ELR (cell line): ENCODE results near the gene LHFPL4.
"Not testable (repeated sequence)": the region's sequence is repeated elsewhere in the genome, so short reads cannot be mapped to it uniquely, and the experiment has no call there.

Source experiments
- DNase-seq: peaks from one replicate; pipeline ENCODE4 v3.0.0-alpha.2; 2015; ENCODE audit warnings: low read depth

LHFPL4 gene

DNA sequence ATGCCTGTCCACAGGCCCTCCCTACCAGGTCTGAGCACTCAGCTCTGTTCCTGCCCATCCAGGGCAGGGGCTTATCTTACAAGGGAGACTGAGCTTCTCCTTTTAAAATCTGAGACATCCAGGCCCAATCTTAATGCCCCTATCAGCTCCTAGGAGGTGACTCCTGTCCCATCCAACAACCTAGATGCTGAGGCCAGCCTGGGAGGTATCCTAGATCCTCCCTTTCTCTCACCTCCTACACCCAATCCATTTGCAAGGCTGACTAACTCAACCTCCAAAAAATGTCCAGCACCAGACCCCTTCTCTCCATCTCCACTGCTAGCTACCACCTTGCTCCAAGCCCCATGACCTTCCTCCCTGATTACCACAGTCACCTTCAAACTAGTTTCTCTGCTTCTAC is 17.4 kb downstream of the LHFPL4 start:
- no peak for DNase-seq

DNA sequence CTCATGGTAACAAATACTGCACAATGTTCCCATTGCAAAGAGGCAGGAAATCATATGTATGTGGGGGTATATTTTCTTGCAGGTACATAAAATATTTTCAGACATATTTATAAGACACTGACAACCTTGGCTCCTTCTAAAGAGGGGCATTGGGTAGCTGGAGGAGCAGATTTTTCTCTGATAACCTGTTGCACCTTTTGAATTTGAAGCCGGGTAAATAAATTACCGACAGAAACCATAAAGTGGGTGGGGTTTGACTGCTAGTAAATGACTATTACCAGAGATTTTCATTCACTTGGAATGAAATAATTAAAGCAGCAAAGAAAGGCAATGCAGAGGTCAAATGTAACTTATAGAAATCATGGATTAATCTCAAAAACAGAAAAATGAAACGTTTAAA is 19.2 kb downstream of the LHFPL4 start:
- no peak for DNase-seq

DNA sequence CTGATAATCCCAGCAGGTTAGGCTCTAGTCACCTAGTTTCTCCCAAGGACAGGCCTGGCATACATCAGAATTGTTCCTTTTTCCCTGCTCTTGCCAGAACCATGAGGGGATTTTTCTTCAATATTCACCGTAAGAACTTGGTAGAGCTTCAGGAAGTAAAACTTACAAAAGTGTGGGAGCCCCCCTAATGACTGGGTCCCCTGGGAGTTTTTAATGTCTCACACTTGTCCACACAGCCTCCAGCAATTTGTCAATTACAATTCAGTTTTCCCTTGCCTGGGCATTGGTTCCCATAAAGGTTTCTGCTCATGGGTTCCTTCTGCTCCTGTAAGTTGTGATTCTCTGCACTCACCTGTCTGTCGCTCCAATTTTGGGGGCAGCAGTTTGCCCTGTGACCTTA is 28.5 kb downstream of the LHFPL4 start:
- no peak for DNase-seq

DNA sequence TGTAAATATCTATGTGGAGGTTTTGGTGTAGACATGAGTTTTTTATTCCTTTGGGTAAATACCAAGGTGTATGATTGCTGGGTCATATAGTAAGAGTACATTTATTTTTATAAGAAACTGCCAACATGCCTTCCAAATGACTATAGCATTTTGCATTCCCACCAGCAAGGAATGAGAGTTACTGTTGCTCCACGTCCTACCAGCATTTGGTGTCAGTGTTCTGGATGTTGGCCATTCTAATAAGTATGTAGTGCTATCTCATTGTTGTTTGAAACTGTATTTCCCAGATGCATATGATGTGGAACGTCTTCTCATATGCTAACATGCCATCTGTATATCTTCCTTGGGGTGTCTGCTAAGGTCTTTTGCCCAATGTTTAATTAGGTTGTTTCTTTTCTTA is 38.7 kb downstream of the LHFPL4 start:
- no peak for DNase-seq

DNA sequence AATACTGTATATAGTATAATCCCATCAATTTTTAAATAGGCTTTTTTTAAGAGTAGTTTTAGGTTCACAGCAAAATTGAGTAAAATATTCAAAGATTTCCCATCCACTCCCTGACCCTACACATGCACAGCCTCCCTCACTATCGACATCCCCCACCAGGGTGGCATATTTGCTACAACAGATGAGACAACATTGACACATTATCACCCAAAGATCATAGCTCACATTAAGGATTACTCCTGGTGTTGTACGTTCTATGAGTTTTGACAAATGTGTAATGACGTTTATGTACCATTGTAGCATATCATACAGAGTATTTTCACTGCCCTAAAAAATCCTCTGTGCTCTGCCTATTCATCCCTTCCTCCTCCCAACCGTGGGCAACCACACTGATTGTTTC is 39.3 kb downstream of the LHFPL4 start:
- DNase-seq, result no peak

DNA sequence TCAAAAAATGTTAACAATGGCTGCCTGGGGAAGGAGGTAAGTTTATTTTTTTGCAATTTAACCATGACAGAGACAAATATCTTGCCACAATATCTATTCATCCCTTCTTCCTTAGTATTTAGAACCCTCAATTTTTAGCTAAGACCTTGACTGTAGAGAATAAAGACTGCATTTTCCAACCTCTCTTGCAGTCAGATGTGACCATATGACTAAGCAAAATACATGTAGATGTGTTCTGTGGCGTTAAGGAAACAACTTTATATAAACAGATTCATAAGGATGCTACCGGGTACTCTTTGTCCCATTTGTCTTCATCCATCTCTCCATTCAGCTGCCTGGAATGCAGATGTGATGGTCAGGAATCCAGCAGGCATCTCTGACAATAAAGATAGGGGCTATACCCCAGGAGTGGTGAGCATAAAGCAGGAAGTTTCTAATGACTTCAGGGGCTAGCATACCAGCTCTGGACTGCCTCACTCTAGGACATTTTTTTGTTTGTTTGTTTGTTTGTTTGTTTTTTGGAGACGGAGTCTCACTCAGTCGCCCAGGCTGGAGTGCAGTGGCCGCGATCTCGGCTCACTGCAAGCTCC is 41.1 kb downstream of the LHFPL4 start:
- no peak for DNase-seq

DNA sequence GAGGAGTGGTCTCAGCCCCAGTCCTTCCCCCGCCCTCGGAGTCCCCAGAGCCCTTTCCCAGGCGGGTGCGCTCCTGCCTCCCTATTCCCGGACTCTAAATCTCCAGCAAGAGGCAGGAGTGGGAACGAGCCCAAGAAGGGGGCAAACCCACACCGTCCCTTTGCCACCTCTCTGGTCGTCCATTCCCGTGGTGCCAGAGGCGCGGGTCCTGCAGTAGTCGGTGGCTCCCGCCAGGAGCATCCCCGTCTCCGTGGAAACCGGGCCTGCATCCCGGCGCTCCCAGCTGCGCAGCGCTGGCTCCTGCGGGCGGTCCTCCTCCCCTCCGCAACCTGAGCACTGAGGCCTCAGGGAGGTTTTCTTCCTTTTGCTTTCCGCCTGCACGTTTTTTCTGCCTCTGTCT is 44.8 kb downstream of the LHFPL4 start:
- peak; percentile 12 for DNase-seq

DNA sequence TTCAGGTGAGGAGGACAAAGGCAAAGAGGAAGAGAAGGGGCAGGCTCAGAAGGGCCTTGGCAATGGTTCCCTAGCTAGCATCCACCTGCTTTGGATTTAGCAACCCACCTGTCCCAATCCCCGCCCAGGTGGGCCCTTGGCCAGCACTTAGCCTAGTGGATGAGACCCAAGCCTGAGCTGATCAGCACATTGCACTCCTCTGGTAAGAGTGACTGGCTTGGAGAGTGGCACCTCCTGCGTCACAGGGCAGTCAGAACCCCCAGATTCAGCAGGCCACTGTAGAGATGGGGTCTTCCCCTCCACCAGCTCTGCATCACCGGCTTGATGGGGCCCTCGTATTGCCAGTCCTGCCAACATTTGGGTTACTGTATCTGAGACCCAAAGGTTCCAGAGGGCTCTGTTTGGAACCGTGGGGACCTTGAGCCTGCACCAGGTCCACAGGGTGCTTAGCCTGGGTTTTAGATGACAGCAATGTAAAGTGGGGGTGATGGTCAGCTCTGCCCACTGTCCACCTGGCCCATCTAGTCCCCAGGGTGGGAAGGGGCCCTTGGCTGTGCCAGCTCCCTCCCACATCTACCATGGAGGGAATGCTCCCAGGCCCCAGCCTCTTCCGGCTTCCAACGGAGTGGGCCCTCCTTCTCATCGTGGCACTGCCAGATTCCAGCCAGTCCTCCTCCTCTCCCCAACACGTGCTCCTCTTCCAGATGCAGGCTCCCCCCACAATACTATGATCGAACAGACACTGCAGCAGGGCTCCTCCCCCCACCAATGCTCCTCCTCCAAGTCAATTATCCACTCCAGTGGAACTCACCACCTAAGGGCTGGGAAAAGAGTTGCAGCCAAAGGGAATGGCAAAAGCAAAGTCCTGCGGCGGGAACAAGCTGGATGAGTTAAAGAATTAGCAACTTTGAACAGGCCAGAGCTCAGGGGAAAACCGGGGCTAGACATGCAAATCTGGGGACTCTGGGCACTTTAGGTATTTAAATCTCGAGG is 45.7 kb downstream of the LHFPL4 start:
- DNase-seq, result no peak

DNA sequence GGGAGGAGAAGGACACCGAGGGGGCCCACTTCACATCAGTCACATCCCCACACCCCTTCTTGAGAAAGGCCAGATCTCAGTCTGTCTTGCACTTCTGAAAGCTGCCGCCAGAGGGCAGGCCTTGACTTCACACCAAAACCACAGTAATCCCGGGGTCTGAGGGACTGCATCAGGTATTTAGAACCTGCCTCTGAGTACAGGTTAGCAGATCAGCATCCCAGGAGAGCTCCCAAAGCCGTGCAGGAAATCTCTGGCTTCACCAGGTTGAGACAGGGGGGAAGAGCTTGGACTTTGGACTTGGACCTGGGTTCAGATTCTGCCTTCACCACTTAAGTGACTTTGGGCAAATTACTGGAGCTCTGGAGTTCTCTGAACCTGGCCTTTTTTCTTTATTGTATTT is 50.3 kb downstream of the LHFPL4 start:
- peak; percentile 69 for DNase-seq

DNA sequence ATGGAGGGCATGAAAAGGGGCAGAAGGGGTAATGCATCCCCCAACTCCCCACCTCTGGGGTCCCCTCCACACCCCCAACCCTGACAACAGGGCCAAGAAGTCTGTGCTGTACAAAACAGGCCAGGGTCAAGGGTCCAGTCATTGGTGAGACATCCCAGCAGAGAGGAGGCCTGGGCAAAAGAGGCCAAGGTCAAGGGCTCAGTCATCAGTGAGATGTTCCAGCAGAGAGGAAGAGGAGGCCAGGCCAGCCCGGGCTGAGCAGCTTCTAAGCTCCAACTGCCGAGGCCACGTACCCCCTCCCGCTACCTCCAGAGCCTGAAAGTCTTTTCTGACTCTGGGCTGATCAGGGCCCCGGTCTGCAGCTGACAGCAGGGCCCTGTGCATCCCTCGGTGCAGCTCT is 52.4 kb downstream of the LHFPL4 start:
- peak; percentile 13 for DNase-seq

DNA sequence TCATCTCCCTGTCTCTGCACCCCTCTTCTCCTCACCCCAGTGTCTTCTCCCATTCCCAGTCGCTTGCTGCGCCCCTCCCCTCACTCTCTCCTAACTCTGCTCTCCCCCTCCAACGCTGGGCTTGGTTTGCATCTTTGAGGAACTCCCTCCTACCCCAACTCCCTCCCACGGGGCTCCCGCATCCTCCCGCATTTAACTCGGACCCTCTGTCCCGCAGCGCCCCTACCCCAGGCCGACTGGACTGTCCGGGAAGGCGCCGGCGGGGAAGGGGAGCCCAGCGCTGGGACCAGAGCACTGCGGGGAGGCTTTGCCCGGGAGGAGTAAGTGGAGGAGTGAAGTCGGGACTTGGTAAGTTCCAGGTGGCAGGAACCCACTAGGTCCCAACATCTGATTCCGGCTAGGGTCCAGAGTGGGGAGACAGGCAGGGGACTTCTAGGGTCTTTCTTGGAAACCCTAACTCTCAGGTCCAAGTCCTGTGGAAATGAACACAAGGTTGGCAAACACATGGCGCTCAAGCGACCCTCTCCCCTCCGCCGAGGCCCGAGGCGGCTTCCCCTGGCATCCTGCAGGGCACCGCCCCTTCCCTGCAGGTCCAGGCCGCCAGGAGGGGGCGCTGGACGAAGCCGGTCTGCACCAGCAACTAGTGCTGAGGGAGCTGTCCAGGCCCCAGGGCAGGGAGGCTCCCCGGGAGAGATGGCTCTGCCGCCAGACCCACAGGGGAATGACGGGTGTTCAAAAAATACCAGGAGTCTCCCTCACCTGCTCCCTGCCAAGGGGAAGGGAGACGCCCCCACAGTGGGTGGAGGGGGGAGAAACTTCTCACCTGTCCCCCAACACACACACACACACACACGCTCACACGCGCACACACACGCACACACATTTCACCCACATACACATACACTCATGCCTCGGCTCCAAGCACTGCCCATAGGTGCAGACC is 53.2 kb downstream of the LHFPL4 start:
- peak; percentile 75 for DNase-seq

DNA sequence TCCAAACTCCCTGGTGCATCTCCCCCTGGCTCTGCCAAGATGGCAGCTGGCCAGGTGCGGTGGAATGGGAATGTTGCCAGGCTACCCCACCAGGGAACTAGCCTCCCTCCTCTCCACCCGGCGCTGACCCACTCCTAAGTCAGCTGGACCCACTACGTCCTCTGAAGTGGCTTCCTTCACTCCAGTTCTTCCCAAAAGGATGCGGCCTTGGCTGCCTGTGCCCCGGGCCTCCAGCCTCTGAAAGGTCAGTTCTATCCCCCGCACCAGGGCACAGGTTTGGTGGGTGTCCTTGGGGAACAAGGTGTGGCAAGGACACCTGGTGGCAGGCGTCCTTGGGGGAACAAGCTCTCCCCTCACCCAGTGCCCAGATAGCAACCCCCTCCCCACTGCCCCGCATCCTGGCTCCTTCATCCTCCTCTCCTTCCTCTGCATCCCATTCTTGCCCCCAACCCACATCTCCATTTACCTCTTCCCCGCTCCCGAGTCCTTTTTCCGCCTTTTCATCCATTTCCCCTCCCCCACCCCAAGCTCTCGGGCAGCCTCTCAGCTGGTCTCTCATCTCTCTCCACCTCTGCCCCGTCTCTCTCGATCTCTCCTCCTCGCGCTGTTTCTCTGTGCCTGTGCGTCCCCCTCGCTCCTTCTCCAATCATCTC is 54.0 kb downstream of the LHFPL4 start:
- no peak for DNase-seq

DNA sequence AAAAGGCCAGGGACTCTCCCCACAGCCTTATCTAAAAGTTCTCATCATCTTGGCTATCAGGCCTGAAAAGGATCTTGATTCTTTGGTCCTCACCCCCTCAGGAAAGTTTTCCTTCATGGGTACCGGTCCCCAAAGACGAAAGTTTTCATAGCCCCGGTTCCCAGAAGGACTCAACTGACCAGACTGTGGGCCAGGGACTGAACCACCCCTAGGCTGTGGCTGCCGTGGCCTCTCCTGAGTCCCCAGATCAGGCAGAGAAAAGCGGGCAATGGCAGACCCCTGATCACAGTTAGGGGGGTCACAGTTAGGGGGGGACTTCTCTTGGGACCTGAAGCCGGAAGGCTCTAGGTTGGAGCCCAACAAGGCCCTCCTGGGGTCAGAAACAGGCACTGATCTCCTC is 54.8 kb downstream of the LHFPL4 start:
- DNase-seq, result no peak

DNA sequence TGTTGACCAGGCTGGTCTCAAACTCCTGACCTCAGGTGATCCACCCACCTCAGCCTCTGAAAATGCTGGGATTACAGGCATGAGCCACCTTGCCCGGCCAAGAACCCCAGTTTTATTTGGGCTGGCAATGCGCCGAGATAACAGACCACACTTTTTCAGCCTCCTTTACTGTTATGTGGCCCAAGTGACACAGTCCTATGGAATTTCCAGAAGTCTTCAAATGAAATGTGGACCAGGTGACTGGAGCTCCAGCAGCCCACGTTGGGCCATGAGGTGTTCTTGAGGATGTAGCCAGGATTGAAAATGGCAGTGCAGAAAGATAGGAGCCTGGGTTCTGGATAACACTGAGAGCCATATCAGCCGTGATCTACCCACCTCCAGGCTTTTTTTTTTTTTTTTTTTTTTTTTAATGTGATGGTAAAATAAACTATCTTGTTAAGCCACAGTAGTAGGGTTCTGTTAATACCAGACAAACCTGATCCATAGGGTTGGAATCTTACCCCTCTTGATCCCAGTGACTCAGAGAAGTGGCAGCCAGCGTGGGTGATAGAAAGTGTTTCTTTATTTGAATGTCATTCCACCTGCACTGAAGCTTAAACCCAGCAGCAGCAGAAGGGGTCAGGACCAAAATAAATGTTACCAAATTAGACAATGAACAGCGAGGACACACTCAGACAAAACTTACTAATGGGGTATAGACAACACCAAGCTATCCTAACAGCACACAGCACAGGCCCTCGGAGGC is 55.6 kb downstream of the LHFPL4 start:
- peak; percentile 70 for DNase-seq

DNA sequence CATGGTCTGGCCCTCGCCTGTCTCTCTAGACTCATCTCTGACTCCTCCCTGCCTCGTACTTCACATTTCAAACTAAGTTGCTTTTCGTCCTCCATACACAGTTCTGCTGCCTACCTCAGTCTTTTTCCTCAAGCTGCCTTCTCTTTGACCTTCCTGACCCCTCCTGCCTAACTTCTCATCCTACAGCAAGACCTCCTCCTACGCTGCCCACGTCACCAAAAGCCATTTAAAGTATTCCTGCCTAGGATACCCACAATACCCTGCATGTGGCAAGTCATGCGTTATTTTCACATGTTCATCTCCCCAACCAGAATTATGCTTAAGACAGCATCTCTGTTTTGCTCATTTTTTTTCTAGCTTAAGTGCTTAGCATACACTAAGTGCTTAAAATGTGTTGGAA is 56.7 kb downstream of the LHFPL4 start:
- no peak for DNase-seq

DNA sequence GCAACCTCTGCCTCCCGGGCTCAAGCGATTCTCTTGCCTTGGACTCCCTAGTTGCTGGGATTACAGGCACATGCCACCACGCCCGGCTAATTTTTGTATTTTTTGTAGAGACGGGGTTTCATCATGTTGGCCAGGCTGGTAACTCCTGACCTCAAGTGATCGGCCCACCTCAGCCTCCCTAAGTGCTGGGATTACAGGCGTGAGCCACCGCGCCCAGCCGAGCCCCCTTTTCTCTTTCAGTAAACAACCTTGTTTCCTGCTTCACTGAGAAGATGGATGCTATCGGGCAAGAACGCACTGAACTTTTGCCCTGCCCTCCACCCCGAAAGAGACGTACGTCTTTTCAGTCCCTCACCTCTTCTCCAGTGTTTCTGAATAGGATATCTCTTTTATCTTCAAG is 59.6 kb downstream of the LHFPL4 start:
- DNase-seq, result not testable (repeated sequence)

DNA sequence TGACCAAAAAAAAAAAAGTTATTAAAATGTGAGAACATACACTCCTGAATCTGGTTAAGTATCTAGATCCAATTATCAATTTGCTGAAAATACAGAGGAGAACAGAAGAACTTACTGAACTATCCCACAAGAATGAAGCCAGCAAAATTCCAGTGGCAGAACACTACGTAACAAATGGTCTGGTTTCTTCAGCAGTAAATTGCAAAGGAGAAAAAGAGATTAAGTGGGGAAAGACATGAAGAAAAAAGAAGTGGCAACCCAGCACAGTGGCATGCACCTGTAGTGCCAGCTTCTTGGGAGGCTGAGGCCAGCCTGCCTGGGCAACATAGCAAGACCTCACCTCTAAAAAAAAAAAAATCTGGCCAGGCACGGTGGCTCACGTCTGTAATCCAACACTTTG is 62.1 kb downstream of the LHFPL4 start:
- no peak for DNase-seq

DNA sequence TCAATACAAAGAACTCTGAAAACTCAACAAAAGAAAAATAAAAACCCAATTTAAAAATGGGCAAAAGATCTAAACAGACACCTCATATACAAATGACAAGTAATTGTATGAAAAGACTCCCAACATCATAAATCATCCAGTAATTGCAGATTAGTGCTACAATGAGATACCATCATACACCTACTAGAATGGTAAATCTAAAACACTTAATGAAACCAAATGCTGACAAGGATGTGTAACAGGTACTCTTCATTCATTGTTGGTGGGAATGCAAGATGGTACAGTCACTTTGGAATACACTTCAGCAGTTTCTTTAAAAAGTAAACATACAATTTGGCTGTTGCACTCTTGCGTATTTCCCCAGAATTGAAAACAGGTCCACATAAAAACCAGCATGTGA is 68.4 kb downstream of the LHFPL4 start:
- DNase-seq, result no peak

DNA sequence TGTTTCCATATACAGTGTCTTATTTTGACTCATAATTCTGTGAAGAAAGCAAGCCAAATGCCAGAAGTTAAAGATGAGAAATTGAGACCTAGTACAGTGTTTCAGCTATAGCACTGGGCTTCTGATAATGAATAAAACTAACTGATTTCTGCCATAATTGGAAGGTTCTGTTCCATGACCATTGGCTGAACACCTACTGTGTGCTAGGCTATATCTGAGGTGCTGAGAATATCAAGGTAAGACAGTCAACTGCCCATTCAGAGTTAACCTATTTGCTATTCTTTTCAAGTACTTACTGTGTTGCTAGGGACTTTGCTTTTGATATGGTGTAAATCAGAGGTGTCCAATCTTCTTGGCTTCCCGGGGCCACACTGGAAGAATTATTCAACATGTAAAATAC is 73.4 kb downstream of the LHFPL4 start:
- no peak for DNase-seq

DNA sequence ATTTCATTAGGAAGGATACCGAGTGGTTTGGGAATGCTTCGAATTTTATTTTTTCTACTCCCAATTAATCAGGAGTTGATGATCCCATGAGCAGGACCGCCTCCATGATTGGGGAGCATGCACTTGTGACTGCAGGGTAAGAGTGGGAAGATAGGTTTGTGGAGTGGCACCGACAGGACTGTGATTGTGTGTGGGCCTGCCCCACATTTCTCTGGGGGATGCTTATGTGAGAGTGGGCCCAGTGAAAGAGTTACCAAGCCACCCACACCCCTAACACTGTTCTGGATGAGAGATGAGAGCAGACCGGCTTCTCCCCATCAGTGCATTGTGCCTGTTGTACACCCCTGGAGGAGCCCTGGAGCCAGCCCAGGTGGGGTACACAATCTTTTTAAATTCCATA is 76.7 kb downstream of the LHFPL4 start:
- DNase-seq, result no peak

DNA sequence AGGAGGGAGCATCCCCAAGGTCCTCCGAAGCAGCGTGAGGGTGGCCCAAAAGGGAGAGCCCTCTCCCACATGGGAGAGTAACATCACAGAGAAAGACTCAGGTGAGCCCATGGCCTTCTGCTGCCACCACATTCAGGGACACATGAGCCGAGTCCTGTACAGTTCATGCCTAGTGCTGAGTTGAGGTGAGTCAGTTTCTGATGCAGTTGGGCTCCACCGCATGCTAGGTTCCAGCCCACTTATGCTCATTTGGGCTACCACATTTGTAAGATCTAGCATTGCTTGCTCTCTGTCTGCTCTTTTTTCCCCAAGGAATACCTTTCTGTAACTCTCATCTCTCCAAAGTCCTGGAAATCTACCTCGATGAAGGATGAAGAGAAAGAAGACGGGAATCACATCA is 79.1 kb downstream of the LHFPL4 start:
- DNase-seq, result no peak
